Fibroblast of skin of right quadriceps (primary cell): ENCODE data around the gene WNT9A.
A peak's percentile ranks its signal among the peaks of the same experiment; 100 is the strongest.

Experiments used
- DNase-seq: peaks from one replicate; pipeline ENCODE4 v3.0.0-alpha.2; 2013

WNT9A gene

GRCh38 chr1:227895828-227896685 is 51.7 kb downstream of the WNT9A start:
- no peak for DNase-seq

DNA sequence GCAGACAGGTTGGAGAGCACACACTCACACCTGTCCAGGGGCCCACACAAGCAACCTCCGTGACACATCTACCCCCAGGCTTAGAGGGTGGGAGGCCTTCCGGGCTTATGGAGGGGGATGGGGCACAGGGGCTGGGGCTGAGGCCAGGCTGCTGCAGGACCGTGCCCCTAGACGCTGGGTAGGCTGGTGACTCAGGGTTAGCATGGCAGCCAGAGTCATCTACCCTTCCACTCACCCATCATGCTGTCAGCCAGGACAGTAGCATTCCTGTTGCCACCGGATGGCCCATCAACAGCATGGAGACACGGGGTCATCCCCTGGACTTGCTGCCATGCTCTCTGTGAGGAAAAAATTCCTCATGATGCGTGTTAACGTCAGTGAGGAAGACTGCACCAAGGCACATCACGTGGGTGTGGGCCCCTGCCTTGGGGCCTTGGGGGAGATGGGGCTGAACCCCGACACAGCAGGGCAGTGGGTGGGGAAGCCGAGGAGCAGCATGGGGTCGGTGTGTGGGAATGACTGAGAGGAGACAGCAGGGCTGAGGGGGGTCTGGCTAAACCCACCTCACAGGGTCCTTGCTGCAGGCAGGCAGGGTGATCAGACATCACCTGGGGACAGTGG is 52.8 kb downstream of the WNT9A start:
- no peak for DNase-seq

DNA sequence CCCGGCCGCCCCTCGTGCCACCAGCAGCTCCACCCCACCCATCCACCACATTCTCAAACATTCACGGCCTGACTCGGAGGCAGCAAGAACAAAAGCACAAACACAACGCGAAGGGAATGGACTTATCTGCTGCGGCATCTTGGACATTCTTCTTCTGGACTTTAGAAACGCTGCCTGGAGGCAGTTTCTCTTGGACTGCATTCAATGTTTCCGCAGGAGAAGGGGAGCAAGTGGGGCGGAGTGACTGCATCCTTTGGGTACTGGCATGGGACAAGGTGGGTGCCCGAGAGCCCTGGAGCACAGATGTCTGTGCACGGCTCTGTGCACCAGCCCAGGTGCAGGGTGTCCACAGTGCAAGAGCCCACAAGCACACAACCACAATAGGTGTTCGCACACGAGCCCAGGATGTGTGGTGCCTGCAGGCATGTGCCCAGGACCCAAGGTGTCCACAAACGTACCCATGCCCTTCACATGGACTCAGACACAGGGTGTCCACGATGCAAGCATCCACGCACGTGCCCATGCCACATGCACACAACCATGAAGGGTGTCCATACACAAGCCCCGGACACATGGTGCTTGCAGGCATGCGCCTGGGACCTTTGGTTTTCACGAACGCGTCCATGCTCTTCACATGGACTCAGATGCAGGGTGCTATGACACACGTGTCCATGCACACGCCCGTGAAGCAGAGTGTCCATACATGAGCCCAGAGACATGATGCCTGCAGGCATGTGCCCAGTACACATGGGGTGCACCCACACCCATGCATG is 53.6 kb downstream of the WNT9A start:
- DNase-seq, result no peak

DNA sequence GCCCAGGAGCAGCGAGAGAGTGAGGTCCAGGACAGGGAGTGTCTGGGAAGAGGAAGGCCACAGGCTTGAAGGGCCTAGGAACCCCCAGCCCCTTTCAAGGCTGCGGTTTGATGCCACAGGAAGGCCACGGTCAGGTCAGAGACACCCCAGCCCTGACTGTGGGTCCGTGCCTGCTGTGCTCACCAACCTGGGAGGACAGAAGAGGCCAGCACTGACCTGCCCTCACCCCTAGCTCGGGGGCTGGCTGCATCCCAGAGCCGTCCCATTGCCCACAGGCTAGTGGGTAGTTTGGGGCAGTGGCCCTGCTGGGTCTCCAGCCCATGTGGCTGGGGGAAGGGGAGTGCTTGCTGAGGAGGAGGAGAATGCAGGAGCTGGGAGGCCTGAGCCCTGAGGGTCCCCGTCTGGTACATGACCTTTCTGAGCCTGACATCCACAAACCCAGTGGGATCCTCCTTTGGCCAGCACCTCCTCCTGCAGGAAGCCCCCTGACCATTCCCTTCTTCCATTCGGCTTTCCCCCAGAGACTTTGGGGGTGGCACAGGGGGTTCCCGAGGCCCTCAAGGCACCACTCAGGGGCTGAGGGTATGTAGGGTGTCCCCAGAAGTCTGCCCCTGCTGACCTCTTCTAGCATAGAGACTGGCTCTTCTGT is 54.3 kb downstream of the WNT9A start:
- DNase-seq, result no peak

DNA sequence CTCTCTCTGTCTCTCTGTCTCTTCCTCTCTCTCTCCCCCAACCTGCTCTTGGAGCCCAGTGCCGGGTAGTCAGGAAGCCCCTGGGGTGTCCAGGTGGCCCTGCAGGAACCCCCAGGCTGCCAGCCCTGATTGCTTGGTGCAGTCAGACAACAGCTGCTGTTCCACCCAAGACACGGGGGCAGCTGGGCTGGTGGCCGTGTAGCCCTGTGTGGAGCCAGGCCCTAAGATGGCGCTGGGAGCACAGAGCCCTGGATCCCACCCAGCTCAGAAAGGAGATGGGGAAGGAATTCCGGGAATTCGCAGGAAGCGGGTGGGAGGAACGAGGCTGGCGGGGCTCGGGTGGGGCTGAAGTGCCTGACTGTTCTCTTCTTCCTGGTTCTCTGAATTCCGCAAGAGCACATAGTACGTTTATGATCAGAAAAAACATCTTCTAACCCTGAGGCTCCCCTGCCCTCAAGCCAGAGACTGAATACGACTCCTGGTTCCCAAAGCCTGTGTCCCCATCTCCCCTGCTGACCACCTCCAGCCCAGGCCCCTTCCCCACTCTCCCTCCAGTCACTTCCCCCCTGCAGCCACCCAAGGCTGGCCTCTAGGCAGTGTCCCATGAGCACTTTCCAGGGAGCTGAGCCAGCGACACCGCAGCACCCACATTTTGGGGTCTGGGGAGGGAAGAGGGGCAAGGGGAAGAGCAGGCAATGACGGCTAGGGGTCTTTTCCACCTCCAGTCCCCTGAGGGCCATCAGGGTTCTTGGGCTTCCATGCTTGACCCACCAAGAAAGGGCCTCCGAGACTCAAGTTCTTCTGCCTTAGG is 55.0 kb downstream of the WNT9A start:
- peak; percentile 48 for DNase-seq

GRCh38 chr1:227891955-227892488 is 55.7 kb downstream of the WNT9A start:
- no peak for DNase-seq

DNA sequence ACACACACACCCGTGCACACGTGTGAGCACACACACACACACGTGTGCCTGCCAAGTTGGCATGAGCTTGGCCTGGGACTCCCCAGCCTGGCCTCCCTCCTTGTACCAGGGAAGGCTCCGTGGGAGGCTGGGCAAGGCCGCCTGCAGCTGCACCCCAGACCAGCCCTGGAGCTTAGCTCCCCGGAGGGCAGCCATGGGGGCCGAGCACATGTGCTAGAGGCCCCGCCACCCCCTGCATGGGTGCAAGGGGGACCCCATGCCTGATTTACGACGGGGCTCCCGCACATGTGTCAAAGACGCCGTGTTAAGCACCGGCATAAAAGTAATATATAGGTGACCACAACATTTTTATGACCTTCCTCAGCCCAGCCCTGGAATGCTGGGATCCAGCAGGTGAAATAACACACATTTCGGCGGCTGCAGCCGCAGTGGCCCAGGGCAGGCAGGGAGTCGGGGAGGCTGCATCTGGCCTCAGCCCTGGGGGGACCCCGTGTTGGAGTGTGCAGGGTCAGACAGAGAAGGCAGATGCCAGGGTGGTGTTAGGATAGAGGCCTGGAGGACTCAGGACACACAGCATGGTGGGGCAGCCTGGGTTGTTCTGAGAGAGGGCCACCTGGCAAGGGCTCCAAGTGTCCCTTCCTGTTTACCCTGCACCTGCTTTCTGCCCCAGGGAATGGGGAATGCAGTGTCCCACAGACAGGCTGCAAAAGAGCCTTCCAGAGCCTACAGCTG is 56.3 kb downstream of the WNT9A start:
- DNase-seq, result no peak

DNA sequence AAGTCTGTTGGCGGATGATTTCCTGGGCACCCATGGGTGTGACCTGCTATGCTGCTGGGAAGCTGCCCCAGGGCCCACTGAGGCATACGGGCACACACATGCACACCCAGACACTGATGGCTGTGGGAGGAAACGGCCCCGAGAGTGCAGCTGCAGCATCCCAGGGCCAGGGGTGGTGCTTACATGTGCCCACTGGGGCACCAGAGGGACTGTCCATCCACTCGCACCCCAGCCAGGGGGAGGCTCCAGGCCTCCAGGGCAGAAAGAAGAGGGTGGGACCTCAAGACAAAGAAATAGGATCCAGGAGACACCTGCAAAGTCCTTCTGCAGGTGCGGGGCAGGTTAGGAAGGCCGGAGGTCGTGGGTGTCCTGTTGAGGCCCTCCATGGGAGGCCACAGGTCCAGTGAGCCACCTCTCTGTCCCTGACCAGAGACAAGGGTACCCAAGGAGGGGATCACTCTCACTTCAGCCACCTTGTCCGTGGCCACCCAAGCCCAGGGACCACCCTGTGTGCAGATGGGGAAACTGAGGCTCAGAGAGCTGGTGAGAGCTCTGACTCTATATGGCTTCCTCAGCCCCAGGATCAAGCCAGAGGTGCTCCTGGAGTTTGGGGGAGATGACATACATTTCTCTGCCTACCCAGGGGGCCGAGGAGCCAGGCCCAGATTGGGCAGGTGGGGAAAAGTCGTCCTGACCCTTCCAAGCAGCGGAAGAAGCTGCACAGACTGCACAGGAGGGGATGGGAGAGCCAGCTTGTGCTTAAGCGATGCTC is 57.1 kb downstream of the WNT9A start:
- no peak for DNase-seq

DNA sequence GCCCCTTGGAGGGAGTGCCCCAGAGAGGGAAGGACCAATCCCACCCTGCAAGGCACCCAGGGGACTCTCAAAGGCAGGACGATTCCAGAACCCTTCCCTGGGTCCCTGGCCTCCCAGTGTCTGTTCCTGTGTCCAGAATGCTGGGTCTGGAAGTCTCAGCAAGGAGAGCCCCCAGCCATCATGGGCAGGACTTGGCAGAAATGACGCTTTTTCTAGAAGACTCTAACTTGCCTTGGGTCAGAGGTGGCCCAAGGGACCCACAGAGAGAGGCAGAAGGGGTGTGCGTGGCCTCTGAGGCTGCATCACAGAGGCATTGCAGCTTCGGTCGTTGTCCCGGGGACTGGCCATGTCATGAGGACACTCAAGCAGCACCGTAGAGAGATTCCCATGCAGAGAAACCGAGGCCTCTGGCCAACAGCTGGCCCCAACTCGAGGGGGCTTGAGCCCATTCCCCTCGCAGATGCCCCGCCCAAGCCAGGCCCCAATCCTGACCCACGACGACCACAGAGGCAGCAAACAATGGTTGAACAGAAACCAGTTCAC is 57.8 kb downstream of the WNT9A start:
- no peak for DNase-seq

- DNase-seq, result no peak
Measured at GRCh38 chr1:227889047-227889862, 58.5 kb downstream of the WNT9A start.

GRCh38 chr1:227888404-227889046 is 59.2 kb downstream of the WNT9A start:
- DNase-seq, result no peak

DNA sequence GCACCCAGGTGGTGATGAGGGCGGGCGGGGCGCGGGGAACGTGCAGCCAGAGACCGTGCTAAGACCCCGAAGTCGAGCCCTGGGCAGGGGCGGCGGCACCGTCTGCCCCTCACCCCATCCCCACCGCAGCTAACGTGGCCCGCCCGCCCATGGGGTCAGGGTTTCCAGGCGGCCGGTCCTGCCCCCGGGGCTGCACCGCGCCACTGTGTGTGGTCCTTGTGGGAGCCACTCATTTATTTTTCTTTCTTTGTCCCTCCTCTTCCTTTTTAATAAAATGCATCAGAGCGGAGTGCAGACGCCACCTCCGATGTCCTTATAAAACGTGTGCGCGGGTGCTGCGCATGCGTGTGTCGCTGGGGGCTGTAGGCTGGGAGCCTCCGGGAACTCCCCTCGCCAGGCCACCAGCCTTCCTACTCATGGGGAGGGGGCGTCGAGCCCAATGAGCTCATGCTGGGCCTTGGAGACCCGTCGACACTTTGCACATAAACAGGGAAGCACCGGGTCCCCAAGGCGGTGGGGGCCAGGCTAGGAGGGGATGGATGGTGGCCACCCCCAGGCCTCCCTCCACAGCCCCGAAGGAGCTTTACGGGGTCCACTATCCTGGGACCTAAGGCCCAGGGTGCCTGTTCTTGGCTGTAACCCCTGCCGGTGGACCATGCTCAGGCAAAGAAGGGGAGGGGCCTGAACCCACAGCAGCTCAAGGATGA is 59.9 kb downstream of the WNT9A start:
- peak; percentile 55 for DNase-seq

GRCh38 chr1:227886993-227887696 is 60.6 kb downstream of the WNT9A start:
- DNase-seq, result peak; percentile 50

- no peak for DNase-seq
Measured at GRCh38 chr1:227886503-227886961, 61.2 kb downstream of the WNT9A start.

DNA sequence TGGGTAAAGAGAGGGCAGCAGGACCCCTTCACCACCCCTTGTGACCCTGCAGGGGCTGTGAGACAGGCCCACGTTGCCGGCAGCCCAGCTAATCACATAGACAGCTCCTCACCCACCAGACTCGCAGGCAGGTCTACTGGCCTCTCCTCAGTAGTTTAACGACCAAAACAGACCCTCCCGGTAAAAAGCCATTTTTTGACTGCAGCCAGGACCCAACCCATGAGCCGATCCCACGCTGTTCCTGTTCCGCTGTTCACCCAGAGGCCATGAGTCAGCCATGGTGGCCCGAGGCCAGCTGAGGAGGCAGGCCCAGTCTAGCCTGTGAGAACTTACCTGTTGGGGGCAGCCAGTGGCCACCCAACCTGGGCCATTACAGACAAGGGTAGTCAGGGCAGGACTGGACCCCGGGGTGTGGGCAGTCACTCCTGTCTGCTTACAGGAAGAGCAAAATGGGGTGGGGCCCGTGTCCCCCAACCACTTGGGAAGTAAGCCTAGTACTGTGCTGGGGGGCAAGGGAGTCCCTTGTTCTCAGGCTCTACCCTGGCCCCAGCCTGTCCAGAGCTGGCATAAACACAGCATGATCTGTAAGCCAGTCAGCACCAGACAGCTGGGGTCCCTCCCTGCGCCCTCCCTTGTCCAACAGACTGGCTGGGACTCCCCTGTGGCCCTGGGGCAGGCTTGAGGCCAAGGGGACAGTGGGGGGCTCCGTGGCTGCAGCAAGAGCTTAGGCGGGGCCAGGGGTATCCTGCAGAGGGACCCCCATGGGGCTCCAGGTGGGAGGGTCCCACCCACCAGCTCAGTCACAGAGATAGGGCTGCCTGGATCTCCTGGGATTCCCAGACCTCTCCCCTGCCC is 61.9 kb downstream of the WNT9A start:
- DNase-seq, result peak; percentile 35

- DNase-seq, result no peak
Measured at GRCh38 chr1:227885135-227885647, 62.5 kb downstream of the WNT9A start.
